HUES64 (cell line): ENCODE results near the gene SLC6A12.
A peak's percentile ranks its signal among the peaks of the same experiment; 100 is the strongest.
"Not testable (repeated sequence)": the region's sequence is repeated elsewhere in the genome, so short reads cannot be mapped to it uniquely, and the experiment has no call there.

Experiments used
- H3K27ac ChIP-seq: 2 replicates; pipeline ENCODE4 v1.7.0; 2013; ENCODE audit warnings: low read depth, low read length, inconsistent platforms
- H3K27me3 ChIP-seq: 2 replicates; pipeline ENCODE4 v1.6.1; 2013; ENCODE audit warnings: mild to moderate bottlenecking, low read length; ENCODE audit not compliant: insufficient read depth
- H3K36me3 ChIP-seq: 2 replicates; pipeline ENCODE4 v1.6.1; 2013; ENCODE audit warnings: mild to moderate bottlenecking, low read length; ENCODE audit not compliant: insufficient read depth
- H3K4me1 ChIP-seq: 2 replicates; pipeline ENCODE4 v1.6.1; 2013; ENCODE audit warnings: mild to moderate bottlenecking, low read length, moderate library complexity; ENCODE audit not compliant: insufficient read depth
- H3K4me3 ChIP-seq: 2 replicates; pipeline ENCODE4 v1.5.1; 2013; ENCODE audit warnings: mild to moderate bottlenecking, low read length, moderate library complexity
- H3K9ac ChIP-seq: 2 replicates; pipeline ENCODE4 v1.6.1; 2013; ENCODE audit warnings: mild to moderate bottlenecking, low read depth, low read length
- H3K9me3 ChIP-seq: 2 replicates; pipeline ENCODE4 v1.6.1; 2013; ENCODE audit warnings: low read depth, low read length; ENCODE audit not compliant: insufficient read depth
- WGBS: fragments of 150-250, 120-280 bp; methylation state at CpG from one replicate; pipeline ENCODE4 v1.1.7; 2013; ENCODE audit warnings: missing lambda C conversion rate; 5-methylcytosine and 5-hydroxymethylcytosine counted together

Gene SLC6A12

GRCh38 chr12:225012-225411 lies 11.1 kb upstream of the SLC6A12 start:
- Histone ChIP-seq H3K9me3 (no peaks in the 10 kb centered on the region), H3K27me3 (peaks cover 5% of the 10 kb centered on the region; the same call in 1 of the 2 replicates), H3K4me3 (no peak overlapping the region), H3K4me1 (peaks cover 2% of the 10 kb centered on the region; the same call in 1 of the 2 replicates), H3K27ac (no peak overlapping the region), H3K9ac (no peak overlapping the region), H3K36me3 (no peaks in the 10 kb centered on the region)
- 93% methylated on average over 18 of the region's 18 CpGs for WGBS

- H3K9me3 ChIP-seq = no peaks in the 10 kb centered on the region
- no peak overlapping the region for H3K9ac ChIP-seq
- no peak overlapping the region for H3K27ac ChIP-seq
- H3K4me1 ChIP-seq = no peaks in the 10 kb centered on the region
- no peak overlapping the region for H3K4me3 ChIP-seq
- WGBS = 91% methylated on average over 9 of the region's 9 CpGs
- H3K27me3 ChIP-seq = peaks cover 3% of the 10 kb centered on the region; the same call in 1 of the 2 replicates
- no peaks in the 10 kb centered on the region for H3K36me3 ChIP-seq
These were observed 10.4 kb upstream of the SLC6A12 start for GRCh38 chr12:224330-224729.

- Histone ChIP-seq H3K36me3 (no peaks in the 10 kb centered on the region), H3K27me3 (no peaks in the 10 kb centered on the region; the same call in 1 of the 2 replicates), H3K9me3 (no peaks in the 10 kb centered on the region), H3K4me3 (no peak overlapping the region), H3K4me1 (no peaks in the 10 kb centered on the region), H3K9ac (no peak overlapping the region), H3K27ac (no peak overlapping the region)
- 84% methylated on average over 11 of the region's 11 CpGs for WGBS
These were observed 9.9 kb upstream of the SLC6A12 start for GRCh38 chr12:223841-224240.

GRCh38 chr12:221736-222135 lies 7.8 kb upstream of the SLC6A12 start:
- Histone ChIP-seq H3K4me3 (no peak overlapping the region), H3K27me3 (no peaks in the 10 kb centered on the region; the same call in 1 of the 2 replicates), H3K4me1 (no peaks in the 10 kb centered on the region), H3K9me3 (no peaks in the 10 kb centered on the region), H3K27ac (no peak overlapping the region), H3K36me3 (no peaks in the 10 kb centered on the region), H3K9ac (no peak overlapping the region)
- WGBS = 91% methylated on average over 6 of the region's 6 CpGs

- Histone ChIP-seq H3K36me3 (no peaks in the 10 kb centered on the region), H3K9ac (no peak overlapping the region), H3K4me3 (no peak overlapping the region), H3K27me3 (no peaks in the 10 kb centered on the region; the same call in 1 of the 2 replicates), H3K27ac (no peak overlapping the region), H3K4me1 (no peaks in the 10 kb centered on the region), H3K9me3 (no peaks in the 10 kb centered on the region)
- WGBS = 90% methylated on average over 19 of the region's 19 CpGs
These were observed 7.1 kb upstream of the SLC6A12 start for GRCh38 chr12:220946-221550.

- Histone ChIP-seq H3K9me3 (no peaks in the 10 kb centered on the region), H3K27me3 (peaks cover under 1% of the 10 kb centered on the region; the same call in 1 of the 2 replicates), H3K4me3 (no peak overlapping the region; the same call in 1 of the 2 replicates), H3K4me1 (no peaks in the 10 kb centered on the region), H3K27ac (no peak overlapping the region), H3K9ac (no peak overlapping the region), H3K36me3 (no peaks in the 10 kb centered on the region)
- 79% methylated on average over 6 of the region's 6 CpGs for WGBS
These were observed 6.5 kb upstream of the SLC6A12 start for GRCh38 chr12:220491-220890.

GRCh38 chr12:219891-220352 lies 6.0 kb upstream of the SLC6A12 start:
- WGBS = 22% methylated on average over 16 of the region's 17 CpGs
- no peak overlapping the region for H3K9ac ChIP-seq
- no peaks in the 10 kb centered on the region for H3K4me1 ChIP-seq
- H3K4me3 ChIP-seq = peak overlapping the region; percentile 36
- no peak overlapping the region for H3K27ac ChIP-seq
- no peaks in the 10 kb centered on the region for H3K9me3 ChIP-seq
- H3K36me3 ChIP-seq = no peaks in the 10 kb centered on the region
- H3K27me3 ChIP-seq = peaks cover 6% of the 10 kb centered on the region

- no peak overlapping the region for H3K9ac ChIP-seq
- peaks cover 15% of the 10 kb centered on the region for H3K27me3 ChIP-seq
- no peaks in the 10 kb centered on the region for H3K9me3 ChIP-seq
- peaks cover 5% of the 10 kb centered on the region; the same call in 1 of the 2 replicates for H3K4me1 ChIP-seq
- no peak overlapping the region for H3K4me3 ChIP-seq
- 87% methylated on average over 30 of the region's 30 CpGs for whole genome bisulfite sequencing
- H3K36me3 ChIP-seq = no peaks in the 10 kb centered on the region
- H3K27ac ChIP-seq = no peak overlapping the region
These were observed 5.0 kb upstream of the SLC6A12 start for GRCh38 chr12:218728-219590.

- Histone ChIP-seq H3K9me3 (no peaks in the 10 kb centered on the region), H3K36me3 (no peaks in the 10 kb centered on the region), H3K4me1 (peaks cover 10% of the 10 kb centered on the region; the same call in 1 of the 2 replicates), H3K4me3 (no peak overlapping the region), H3K27ac (no peak overlapping the region), H3K9ac (no peak overlapping the region), H3K27me3 (peaks cover 22% of the 10 kb centered on the region)
- WGBS = 88% methylated on average over 5 of the region's 5 CpGs
These were observed 4.3 kb upstream of the SLC6A12 start for GRCh38 chr12:218221-218620.

- not testable (repeated sequence) for H3K9ac ChIP-seq
These were observed 3.1 kb upstream of the SLC6A12 start for GRCh38 chr12:217029-217428.

GRCh38 chr12:215116-215515 lies 1.2 kb upstream of the SLC6A12 start:
- 92% methylated on average over 6 of the region's 6 CpGs for WGBS
- Histone ChIP-seq H3K4me1 (peaks cover 10% of the 10 kb centered on the region; the same call in 1 of the 2 replicates), H3K27me3 (peaks cover 53% of the 10 kb centered on the region), H3K9ac (no peak overlapping the region), H3K27ac (no peak overlapping the region), H3K4me3 (no peak overlapping the region), H3K36me3 (no peaks in the 10 kb centered on the region), H3K9me3 (no peaks in the 10 kb centered on the region)

More at GRCh38 chr12:217029-217428, 3.1 kb upstream of the SLC6A12 start:
- WGBS = 80% methylated on average over 6 of the region's 6 CpGs
- not testable (repeated sequence) for H3K27ac ChIP-seq, H3K9me3 ChIP-seq, H3K36me3 ChIP-seq, H3K4me3 ChIP-seq
- Histone ChIP-seq H3K4me1 (peaks cover 10% of the 10 kb centered on the region; the same call in 1 of the 2 replicates), H3K27me3 (peaks cover 34% of the 10 kb centered on the region)
